Pancreas (tissue), 10 donors: Measurements from ENCODE around the gene TCTN3. TPM values are rescaled to one million over a fixed set of nuclear protein-coding genes. Genes with fewer than 3 reads are reported as not detected.
A peak's percentile ranks its signal among the peaks of the same experiment; 100 is the strongest.

Experiments used
- ATAC-seq, 4 donors: fragments of 200-7000 bp; cut with Tn5 transposase; one replicate each; pipeline versions ENCODE4 v1.8.0 to v1.9.1; 2020; ENCODE audit warnings: mild to moderate bottlenecking in 4 of 4, moderate library complexity in 4 of 4
- DNase-seq, 6 donors: peaks; one replicate each; pipeline ENCODE4 v3.0.0-alpha.2; 2020
- FAIRE-seq: peaks from 2 replicates; lab custom pipeline; 2012; peaks lifted over from hg19 to GRCh38; lab: Jason Lieb, UNC
- H3K27ac ChIP-seq, 4 donors: fragments of 200-600 bp; sonication (generic); 1 replicate in 3 of 4; 2 replicates in 1 of 4; pipeline versions ENCODE4 v1.5.0 to v1.8.0; 2020
- H3K27me3 ChIP-seq, 4 donors: fragments of 200-600 bp; one replicate each; pipeline ENCODE4 v1.8.0; 2021
- H3K36me3 ChIP-seq, 3 donors: fragments of 200-600 bp; sonication (generic) in 1 of 3; one replicate each; pipeline versions ENCODE4 v1.5.0 to v1.8.0; 2020 to 2021
- H3K4me1 ChIP-seq, 3 donors: fragments of 200-600 bp; one replicate each; pipeline ENCODE4 v1.8.0; 2021
- H3K4me3 ChIP-seq, 4 donors: fragments of 200-600 bp; sonication (generic) in 2 of 4; one replicate each; pipeline versions ENCODE4 v1.5.0 to v1.8.0; 2020 to 2021
- H3K9me3 ChIP-seq, 4 donors: fragments of 200-600 bp; one replicate each; pipeline ENCODE4 v1.8.0; 2021
- CTCF ChIP-seq, 4 donors: fragments of 200-600 bp; sonication (generic) in 3 of 4; IDR thresholded peaks; one replicate each; pipeline versions ENCODE4 v1.5.0 to v1.8.0; 2021; ENCODE audit warnings: antibody characterized with exemption in 4 of 4
- WGBS, 2 donors: extraction: QIAGEN DNeasy Blood & Tissue Kit; methylation state at CpG; one replicate each; pipeline ENCODE4 v1.1.7; 2013; 5-methylcytosine and 5-hydroxymethylcytosine counted together
- intact Hi-C, 3 donors: fragments of 100-400 bp; cut with DNase I; formaldehyde crosslinking; loops; one replicate each; pipeline versions ENCODE4 v1.11.1 to v1.14.2; 2022
- polyA plus RNA-seq, 2 donors: library from polyadenylated mRNA; stranded (reverse); fragments of 200-250 nt; gene quantifications; one replicate each; pipeline ENCODE4 v1.2.3, GENCODE V29; 2013
- total RNA-seq, 6 donors: library from RNA; stranded (reverse); fragmentation: NEBNext Ultra II Directional in 4 of 6; extraction: Animal tissue kit (Norgen Biotek cat#: 25700) in 4 of 6; gene quantifications; one replicate each; pipeline versions ENCODE4 v1.2.1 to v1.2.4, GENCODE V29; 2021 to 2023
- donor health status: healthy with polysubstance abuse.
- donor health status: DM: no; HTN: no; CAD: no; lungs with moderate emphysema.
- donor health status: DM: no; HTN: no; CAD: no.
- donor health status: control.
- donor health status: control.
- donor health status: Bipolar disorder and iron deficiency.
- donor health status: DM: yes; HTN: yes; CAD: no.
- donor health status: DM: no; HTN: no; CAD: no.
- donor health status: DM: no; HTN: no; CAD: no.
- donor health status: DM: yes; HTN: yes; CAD: no.

The TCTN3 gene
- total and polyA plus RNA-seq, 8 donors: 8.1 to 25.5 (median 16.0) TPM

GRCh38 chr10:95656291-95657164, 37.2 kb downstream of the TCTN3 start, which contains the start of gene ALDH18A1:
Gene ALDH18A1, minus strand, starts transcription at chr10:95656711. Its CDS starts 3,334 bp downstream, at chr10:95653377.
- H3K4me1 ChIP-seq: peaks cover 0 to 12% (median 0%) of the 10 kb centered on the region in 3 donors
- intact Hi-C loops: no loop called here
- peak within 1 kb of the TSS; percentile 69 to 99 (median 92) for H3K4me3 ChIP-seq
- DNase-seq (peak; percentile 93 to 97 (median 94)), ATAC-seq (peak; percentile 92 to 96 (median 94)), FAIRE-seq (peak; percentile 81)
- H3K9me3 ChIP-seq: no peaks in the 10 kb centered on the region
- WGBS, 2 donors: 0 to 1% methylated on average over 81 to 83 of the region's 83 CpGs
- peak within 1 kb of the TSS; percentile 53 to 87 (median 81) for H3K27ac ChIP-seq
- H3K27me3 ChIP-seq: no peaks in the 10 kb centered on the region
- TF ChIP-seq CTCF (IDR thresholded peaks at IDR 0.05): no peak
- peaks cover 0 to 9% (median 4%) of the 10 kb centered on the region in 3 donors for H3K36me3 ChIP-seq

GRCh38 chr10:95655571-95656290, 38.0 kb downstream of the TCTN3 start:
- TF ChIP-seq CTCF (IDR thresholded peaks at IDR 0.05): no peak
- H3K9me3 ChIP-seq: no peaks in the 10 kb centered on the region
- H3K36me3 ChIP-seq: peaks cover 0 to 14% (median 4%) of the 10 kb centered on the region in 3 donors
- peaks cover 0 to 12% (median 0%) of the 10 kb centered on the region in 3 donors for H3K4me1 ChIP-seq
- WGBS, 2 donors: 5 to 6% methylated on average over 23 of the region's 23 CpGs
- H3K27ac ChIP-seq: peak overlapping the region; percentile 53 to 87 (median 81)
- DNase-seq (peak in 1 of 6 donors; percentile 7), ATAC-seq (peak; percentile 9 to 40 (median 24)), FAIRE-seq (no peak)
- H3K4me3 ChIP-seq: peak overlapping the region; percentile 69 to 99 (median 92)
- intact Hi-C loops: no loop called here
- no peaks in the 10 kb centered on the region for H3K27me3 ChIP-seq

- Histone ChIP-seq H3K36me3 (peaks cover 0 to 14% (median 4%) of the 10 kb centered on the region in 3 donors), H3K4me3 (no peak overlapping the region), H3K27ac (no peak overlapping the region), H3K9me3 (no peaks in the 10 kb centered on the region), H3K27me3 (no peaks in the 10 kb centered on the region), H3K4me1 (peaks cover 0 to 12% (median 0%) of the 10 kb centered on the region in 3 donors)
- TF ChIP-seq CTCF (IDR thresholded peaks at IDR 0.05): no peak
- FAIRE-seq (no peak), ATAC-seq (no peak), DNase-seq (no peak)
- WGBS, 2 donors: 83 to 89% methylated on average over 5 of the region's 5 CpGs
- intact Hi-C loops: no loop called here
Observed at GRCh38 chr10:95653895-95654294, 39.8 kb downstream of the TCTN3 start.

- H3K27me3 ChIP-seq: no peaks in the 10 kb centered on the region
- no peaks in the 10 kb centered on the region for H3K9me3 ChIP-seq
- H3K36me3 ChIP-seq: peaks cover 0 to 21% (median 4%) of the 10 kb centered on the region in 3 donors
- DNase-seq: no peak
- H3K4me1 ChIP-seq: peaks cover 0 to 12% (median 0%) of the 10 kb centered on the region in 3 donors
- intact Hi-C loops: no loop called here
- ATAC-seq: no peak
- TF ChIP-seq CTCF (IDR thresholded peaks at IDR 0.05): no peak
- no peak overlapping the region for H3K27ac ChIP-seq
- 100% methylated on average over 1 of the region's 1 CpG for WGBS, 2 donors
- FAIRE-seq: no peak
- no peak overlapping the region for H3K4me3 ChIP-seq
Observed at GRCh38 chr10:95651346-95652060, 42.2 kb downstream of the TCTN3 start.
